HTR-8/SVneo (cell line): ENCODE measurements around the gene RNASET2.

Source experiments
- DNase-seq: peaks from one replicate; pipeline ENCODE4 v3.0.0; 2011; ENCODE audit warnings: low spot score, mixed read lengths; ENCODE audit not compliant: insufficient read length
- FAIRE-seq: peaks from 2 replicates; lab custom pipeline; 2011; peaks lifted over from hg19 to GRCh38; lab: Jason Lieb, UNC

Gene RNASET2

GRCh38 chr6:166956444-166957086 is at the start of gene RNASET2:
Gene RNASET2 (minus strand): TSS chr6:166956550. CDS start chr6:166956182, 368 bp downstream.
- FAIRE-seq: peak; percentile 88
- peak; percentile 79 for DNase-seq

- DNase-seq (no peak), FAIRE-seq (no peak)
Measured at GRCh38 chr6:167005350-167006159, 49.2 kb upstream of the RNASET2 start.

- DNase-seq (no peak), FAIRE-seq (no peak)
Measured at GRCh38 chr6:167000759-167001158, 44.4 kb upstream of the RNASET2 start.

GRCh38 chr6:166999884-167000253 is 43.5 kb upstream of the RNASET2 start:
- DNase-seq (no peak), FAIRE-seq (no peak)

GRCh38 chr6:166999145-166999883 is 43.0 kb upstream of the RNASET2 start, which contains the start of gene CEP43:
Gene CEP43 (plus strand): TSS chr6:166999397. CDS start chr6:166999413, 16 bp downstream.
- peak; percentile 87 for DNase-seq
- FAIRE-seq: peak; percentile 70

- DNase-seq: no peak
- no peak for FAIRE-seq
Measured at GRCh38 chr6:166998256-166999144, 42.1 kb upstream of the RNASET2 start.

- DNase-seq: peak; percentile 35
- no peak for FAIRE-seq
Measured at GRCh38 chr6:166997768-166998255, 41.5 kb upstream of the RNASET2 start.

GRCh38 chr6:166997348-166997747 is 41.0 kb upstream of the RNASET2 start:
- FAIRE-seq (peak; percentile 62), DNase-seq (no peak)

GRCh38 chr6:166996406-166996805 is 40.1 kb upstream of the RNASET2 start:
- no peak for DNase-seq

GRCh38 chr6:166989427-166990032 is 33.2 kb upstream of the RNASET2 start:
- no peak for DNase-seq
- no peak for FAIRE-seq

More at GRCh38 chr6:166996406-166996805, 40.1 kb upstream of the RNASET2 start:
- no peak for FAIRE-seq

- no peak for DNase-seq
- no peak for FAIRE-seq
Measured at GRCh38 chr6:166988674-166989201, 32.4 kb upstream of the RNASET2 start.

GRCh38 chr6:166987930-166988329 is 31.6 kb upstream of the RNASET2 start:
- no peak for DNase-seq
- FAIRE-seq: no peak

- no peak for FAIRE-seq
Measured at GRCh38 chr6:166987448-166987847, 31.1 kb upstream of the RNASET2 start.

GRCh38 chr6:166980738-166981137 is 24.4 kb upstream of the RNASET2 start:
- FAIRE-seq (no peak), DNase-seq (no peak)

More at GRCh38 chr6:166987448-166987847, 31.1 kb upstream of the RNASET2 start:
- no peak for DNase-seq

- FAIRE-seq (no peak), DNase-seq (no peak)
Measured at GRCh38 chr6:166977621-166978525, 21.5 kb upstream of the RNASET2 start.

- FAIRE-seq (no peak), DNase-seq (no peak)
Measured at GRCh38 chr6:166976636-166977035, 20.3 kb upstream of the RNASET2 start.

- FAIRE-seq: no peak
Measured at GRCh38 chr6:166972101-166972500, 15.8 kb upstream of the RNASET2 start.

GRCh38 chr6:166971271-166971670 is 14.9 kb upstream of the RNASET2 start:
- FAIRE-seq: no peak
- no peak for DNase-seq

More at GRCh38 chr6:166972101-166972500, 15.8 kb upstream of the RNASET2 start:
- DNase-seq: no peak
